GM18505 (cell line): Measurements from ENCODE around the gene THSD4.

Source experiments
- ATAC-seq: cut with Tn5 transposase; IDR thresholded peaks from one replicate; pipeline ENCODE4 v1.9.1; 2021; ENCODE audit not compliant: unreplicated experiment
- POLR2A ChIP-seq: IDR thresholded peaks from 4 replicates; pipeline ENCODE4 v1.6.1; 2011; ENCODE audit warnings: borderline replicate concordance; ENCODE audit not compliant: insufficient read depth, insufficient read length; ENCODE audit errors: extremely low read depth

The THSD4 gene

DNA sequence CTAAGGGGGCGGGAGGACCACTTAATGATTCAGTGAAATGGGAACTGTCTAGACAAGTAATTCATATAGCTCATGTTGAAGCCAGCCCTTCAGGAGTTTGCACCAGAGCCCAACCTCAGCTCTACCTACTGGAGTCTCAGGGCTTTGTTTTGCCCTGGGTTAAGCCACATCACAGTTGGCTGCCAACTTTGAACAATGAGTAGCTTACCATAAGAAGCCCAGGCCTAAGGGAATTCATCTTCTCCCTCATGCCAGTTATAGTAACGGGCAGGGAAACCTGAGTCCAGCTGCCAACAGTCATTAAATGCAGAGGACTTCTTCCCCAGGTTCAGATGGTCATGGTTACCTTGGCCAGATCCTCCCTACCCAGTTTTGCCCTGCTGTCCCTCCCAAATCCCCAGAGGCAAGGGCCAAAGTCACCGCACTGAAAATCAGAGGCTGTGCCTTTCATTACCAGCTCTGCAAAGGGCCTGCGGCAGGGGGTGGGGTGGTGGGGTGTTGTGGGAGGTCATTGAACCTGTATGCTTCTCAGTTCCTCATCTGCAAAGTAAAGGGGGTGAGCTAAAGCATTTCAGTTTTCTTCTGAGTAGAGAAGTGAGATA is 392.9 kb downstream of the THSD4 start:
- TF ChIP-seq POLR2A, result no peak
- ATAC-seq, result no peak

DNA sequence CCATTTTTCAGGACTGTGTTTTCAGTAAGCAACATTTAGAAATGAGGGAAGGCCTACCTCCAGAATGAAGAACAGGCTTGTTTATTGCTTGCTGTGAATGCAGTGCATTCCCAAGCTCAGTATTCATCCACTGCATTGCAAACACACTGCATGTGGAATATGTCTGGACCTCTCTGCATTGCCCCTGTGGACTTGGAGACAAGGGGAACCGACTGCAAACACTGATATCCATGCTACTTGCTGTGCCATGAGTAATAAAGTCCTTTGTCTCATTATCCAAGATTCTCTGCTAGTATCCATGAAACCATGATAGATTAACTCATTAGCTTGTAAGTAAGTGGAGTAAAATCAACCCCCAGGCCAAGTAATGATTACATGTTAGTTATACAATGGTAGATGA is 393.9 kb downstream of the THSD4 start:
- ATAC-seq, result no peak
- no peak for TF ChIP-seq POLR2A

DNA sequence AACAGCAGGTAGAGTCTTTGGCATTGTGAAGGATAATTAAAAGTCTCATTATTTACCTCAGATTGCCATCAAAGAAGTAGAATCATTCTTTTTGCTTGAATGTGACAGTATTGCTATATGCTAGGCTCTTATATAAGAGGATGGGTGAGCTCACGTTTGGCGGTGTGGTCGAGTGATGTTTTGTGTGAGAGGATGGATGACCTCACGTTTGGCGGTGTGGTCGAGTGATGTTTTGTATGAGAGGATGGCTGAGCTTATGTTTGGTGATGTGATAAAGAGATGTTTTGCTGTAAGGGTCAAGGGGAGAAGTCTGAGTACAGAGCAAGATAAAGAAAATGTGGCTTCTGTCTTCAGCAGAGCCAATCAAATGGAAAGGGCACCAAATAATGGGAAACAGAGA is 395.5 kb downstream of the THSD4 start:
- TF ChIP-seq POLR2A, result no peak
- no peak for ATAC-seq

DNA sequence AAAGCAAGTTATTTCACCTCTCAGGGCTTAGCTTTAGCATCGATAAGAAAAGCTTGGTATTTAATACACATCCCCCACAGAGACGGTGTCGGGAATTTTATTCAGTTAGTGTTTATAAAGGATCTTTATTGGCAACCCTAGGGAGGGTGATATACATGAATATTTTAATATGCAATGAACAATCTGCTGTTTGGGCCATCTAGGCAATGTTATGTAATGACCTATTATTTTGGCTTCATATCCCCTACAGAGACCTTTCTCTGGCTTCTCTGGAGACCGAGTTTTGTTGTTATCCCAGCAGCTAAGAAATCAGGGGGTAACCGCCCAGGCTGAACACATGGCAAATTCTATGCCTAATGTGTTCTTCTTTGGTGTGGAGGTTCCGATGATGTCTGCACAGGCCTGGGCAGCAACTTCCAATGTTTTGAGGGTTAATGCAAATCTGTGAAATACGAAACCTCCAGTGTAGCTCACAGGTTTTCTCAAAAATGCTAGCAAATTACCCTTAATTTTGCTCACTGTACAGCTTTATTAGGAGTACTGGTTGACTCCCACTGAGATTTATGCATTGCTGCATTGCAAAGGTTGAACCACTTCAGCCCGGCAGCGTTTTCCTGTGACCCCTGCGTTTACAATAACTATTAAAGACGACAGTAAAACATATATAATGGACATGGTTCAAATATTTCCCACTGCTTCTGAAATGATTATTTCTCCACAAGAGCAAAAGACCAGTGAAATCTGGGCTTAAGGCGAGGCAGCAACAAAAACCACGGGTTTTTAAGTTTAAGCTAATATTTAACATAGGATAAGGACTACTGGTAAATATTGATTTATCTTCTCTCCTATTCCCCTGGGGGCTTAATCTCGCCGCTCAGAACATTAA is 396.8 kb downstream of the THSD4 start:
- TF ChIP-seq POLR2A, result no peak
- ATAC-seq, result no peak

DNA sequence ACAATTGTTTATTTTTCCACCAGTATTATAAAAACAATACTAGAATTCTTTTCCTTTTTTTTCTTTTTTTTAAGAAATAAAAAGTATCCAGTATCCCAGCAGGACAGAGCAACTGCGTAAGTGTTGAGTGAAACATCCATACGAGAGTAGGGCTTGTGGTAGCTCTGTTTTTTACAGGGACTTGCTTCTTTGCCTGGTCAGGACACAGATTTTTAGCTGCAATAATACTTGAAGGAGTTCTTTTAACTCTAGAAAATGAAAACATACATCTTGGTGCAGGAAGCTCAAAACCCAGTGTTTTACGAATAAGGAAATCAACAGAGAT is 397.4 kb downstream of the THSD4 start:
- TF ChIP-seq POLR2A, result no peak
- ATAC-seq, result no peak

DNA sequence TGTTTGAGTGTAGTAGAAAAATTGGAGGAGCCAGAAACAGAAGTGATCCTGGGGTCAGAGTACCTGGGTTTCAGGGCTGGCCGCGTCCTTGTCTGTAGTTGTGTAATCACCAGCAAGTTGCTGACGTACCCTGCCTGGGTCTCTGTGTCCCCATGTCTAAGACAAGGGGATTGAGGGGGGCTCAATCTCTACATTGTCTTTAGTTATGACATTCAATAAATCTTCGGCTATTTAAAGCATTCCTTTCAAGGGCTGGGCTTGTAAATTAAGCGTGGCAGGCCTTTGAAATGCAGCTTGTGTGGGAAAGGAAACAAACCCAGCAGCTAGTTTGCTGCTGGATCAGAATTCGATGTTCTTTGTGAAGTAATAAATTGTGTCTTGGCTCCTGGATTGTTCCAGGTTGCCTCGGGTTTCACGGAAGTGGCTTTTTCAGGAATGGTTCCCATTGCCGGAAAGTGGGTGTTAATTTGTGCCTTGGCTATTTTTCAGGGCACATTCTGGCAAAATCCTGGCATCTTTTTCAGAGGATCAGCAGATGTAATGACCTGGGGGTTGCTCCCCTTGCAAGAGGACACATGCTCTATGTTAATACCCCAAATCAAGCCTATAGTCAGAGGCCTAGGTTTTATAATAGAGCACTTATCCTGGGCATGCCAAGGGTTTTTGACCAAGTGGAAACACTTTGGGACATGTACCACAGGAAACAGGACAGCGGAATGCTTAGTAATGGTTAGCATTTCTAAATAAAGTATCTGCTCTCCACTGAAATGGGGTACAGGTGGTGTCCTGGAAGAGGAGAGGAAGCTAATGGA is 400.3 kb downstream of the THSD4 start:
- ATAC-seq, result no peak

DNA sequence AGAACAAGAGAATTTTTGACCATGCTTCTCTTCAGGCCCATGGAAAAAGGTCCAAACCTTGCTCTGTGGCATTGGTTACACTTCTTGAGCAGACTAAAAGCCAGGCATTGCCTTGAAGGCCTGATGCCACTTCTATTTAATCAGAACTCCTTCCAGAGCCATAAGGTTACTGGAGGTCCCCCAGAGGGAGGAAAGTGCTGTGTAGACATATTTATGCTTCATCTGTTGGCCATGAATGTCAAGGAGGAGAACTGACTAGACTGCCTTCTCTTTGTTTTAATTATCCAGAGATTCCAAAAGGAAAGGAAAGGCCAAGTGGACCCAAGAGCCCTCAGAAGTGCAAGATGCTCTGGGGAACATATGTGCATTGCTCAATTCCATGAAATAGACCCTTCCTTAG is 402.5 kb downstream of the THSD4 start:
- no peak for TF ChIP-seq POLR2A
- ATAC-seq, result no peak

More for the DNA sequence above, 400.3 kb downstream of the THSD4 start:
- no peak for TF ChIP-seq POLR2A

DNA sequence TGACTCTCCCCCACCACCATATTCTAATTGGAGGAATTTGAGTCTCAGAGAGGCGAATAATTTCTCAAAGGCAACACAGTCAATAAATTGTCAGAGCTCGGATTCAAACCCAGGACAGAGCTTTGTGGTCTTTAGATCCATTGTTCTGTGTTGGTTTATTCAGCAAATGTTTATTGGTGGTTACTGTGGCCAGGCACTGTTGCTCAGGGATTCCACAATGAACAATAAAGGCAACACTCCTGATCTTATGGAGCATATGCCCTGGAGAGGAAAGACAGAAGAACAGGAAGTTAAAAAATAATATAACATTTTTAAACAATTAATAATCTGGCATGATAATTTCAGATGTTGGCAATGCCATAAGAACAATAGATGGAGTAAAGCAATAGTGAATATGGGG is 403.4 kb downstream of the THSD4 start:
- ATAC-seq, result no peak
- no peak for TF ChIP-seq POLR2A

DNA sequence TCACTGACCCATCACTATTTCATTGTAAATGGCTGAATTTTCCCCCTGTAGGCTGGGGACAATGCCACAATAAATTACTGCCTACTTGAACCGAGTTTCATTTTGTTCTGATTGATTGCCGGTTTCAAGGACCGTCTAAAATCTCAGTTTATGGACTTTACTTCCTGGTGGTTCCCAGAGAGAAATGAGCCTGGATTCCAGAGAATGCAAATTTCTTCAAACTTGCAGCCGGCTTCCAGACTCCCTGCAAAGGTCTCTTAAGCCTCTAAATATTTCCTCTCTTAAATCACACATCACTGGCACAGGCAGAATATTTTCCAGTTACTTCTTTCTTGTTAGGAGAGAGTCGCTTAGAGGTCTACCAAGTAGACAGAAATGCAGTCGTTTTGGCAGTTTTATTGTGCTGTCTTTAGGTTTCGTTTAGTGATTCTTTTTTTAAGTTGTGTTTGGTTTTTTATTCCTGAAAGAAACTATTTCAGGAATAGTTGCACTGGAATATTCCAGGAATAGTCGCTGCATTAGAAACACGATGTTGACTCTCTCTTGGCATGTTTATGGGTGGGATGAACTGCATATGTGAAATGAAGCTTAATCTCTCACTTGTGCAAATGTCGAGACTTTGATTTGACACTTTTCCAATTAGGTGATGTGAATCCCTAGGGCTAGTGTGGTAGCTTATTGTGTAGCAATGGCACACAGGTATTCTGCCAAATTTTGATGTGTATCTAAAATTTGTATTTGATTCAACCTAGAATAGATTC is 411.0 kb downstream of the THSD4 start:
- TF ChIP-seq POLR2A, result no peak
- no peak for ATAC-seq

DNA sequence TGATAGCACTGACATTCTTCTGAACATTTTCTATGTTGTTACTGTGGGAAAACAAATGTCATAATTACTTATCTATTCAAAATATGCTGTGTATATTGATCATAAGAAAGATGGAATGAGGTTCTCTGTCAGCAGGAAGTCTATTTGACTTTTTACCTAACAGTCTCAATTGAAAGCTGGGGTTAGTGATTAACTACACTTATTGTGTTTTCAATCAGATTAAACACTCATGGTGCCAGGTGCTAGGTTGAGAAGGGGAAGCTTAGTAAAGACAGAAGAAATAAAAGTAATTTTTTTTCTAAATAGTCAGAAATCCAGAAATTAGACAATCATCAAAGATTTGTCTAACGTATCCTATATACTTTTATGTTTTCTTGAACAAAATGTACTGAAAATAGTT is 414.1 kb downstream of the THSD4 start:
- no peak for ATAC-seq
- TF ChIP-seq POLR2A, result no peak

DNA sequence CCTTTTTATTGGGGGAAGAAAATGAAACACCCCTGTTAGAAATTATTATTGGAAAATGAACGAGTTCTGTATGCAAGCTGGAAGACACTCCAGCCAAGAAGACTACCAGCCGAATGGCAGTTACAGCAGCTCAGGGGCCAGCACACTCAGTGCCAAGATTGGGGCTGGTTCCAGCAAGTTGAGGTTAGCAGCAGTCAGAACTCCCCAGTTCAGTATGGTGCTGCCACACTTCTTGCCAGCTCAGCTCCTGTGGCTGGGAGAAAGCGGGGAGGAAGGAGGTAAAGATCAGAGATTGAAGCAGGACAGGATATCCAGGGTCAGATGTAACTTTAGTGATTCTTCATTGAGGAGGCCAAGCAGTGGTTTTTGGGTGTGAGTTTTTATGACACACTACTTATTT is 414.8 kb downstream of the THSD4 start:
- no peak for TF ChIP-seq POLR2A
- no peak for ATAC-seq

DNA sequence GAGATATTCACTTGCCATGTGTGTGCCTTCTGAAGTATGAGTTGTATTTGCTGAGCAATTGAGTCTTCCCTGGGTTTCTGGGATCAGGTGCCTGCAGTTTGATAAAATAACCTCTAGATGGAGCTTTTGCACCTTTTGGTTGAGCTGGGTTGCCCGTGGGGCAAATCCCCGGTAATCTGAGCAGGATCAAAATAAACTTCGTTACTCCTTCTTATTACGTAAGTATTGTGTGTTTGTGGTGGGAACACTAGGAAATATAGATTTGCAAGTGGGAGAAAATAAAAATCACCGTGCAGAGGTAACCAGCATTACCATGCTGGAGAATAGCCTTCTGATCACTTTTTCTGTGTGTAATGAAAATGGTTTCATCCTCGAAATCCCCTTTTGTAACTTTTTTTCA is 417.7 kb downstream of the THSD4 start:
- no peak for TF ChIP-seq POLR2A
- no peak for ATAC-seq

DNA sequence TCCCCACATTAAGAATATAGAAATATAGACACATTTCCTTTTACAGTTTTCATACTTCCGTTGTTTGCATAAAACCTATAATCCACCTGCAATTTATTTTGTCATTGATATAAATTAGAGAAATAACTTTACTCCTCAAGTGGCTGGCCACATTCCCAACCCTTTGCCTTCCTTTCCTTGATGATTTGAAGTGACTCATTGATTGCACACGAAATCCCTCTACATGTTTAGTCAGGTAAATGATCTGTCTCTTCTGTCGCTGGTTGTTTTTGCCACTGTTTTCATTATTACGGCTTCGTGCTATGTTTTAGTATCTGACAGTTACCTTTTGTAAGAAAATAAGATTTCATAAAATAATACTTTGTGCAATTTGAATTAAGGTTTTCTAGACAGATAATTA is 422.9 kb downstream of the THSD4 start:
- no peak for TF ChIP-seq POLR2A
- ATAC-seq, result no peak
